ENCODE measurements around the gene TMEM223. TPM values are rescaled to one million over a fixed set of nuclear protein-coding genes. Genes with fewer than 3 reads are reported as not detected.
A peak's percentile ranks its signal among the peaks of the same experiment; 100 is the strongest.

Gene TMEM223
- total and polyA plus RNA-seq, 9 of the 15 experiments (the other 6 are each of a cell fraction or from before 2014, with no cell fraction given), result 5.9 to 34.5 (median 19.6) TPM

GRCh38 chr11:62805076-62805892 lies 13.5 kb upstream of the TMEM223 start, which contains the start of gene NXF1 (continued):
- TF ChIP-seq CREB3 (tag; conservative IDR thresholded peaks at IDR 0.05; ENCODE audit: low read depth) (no peak), BRF1 (IDR thresholded peaks at IDR 0.05; ENCODE audit: borderline replicate concordance, extremely low read depth, insufficient read length) (no peak), ZFX (CRISPR knock-in tag; IDR thresholded peaks at IDR 0.05) (peak; percentile 98), RBM25 (IDR thresholded peaks at IDR 0.05; ENCODE audit: low read depth, low read length, severe bottlenecking) (no peak), IRF2 (CRISPR knock-in tag; IDR thresholded peaks at IDR 0.05) (no peak), TRIM24 (IDR thresholded peaks at IDR 0.05) (no peak), E2F6 (IDR thresholded peaks at IDR 0.05; ENCODE audit: borderline replicate concordance in 1 of 2, extremely low read depth in 1 of 2, insufficient read depth in 1 of 2, insufficient read length in 1 of 2, low read depth in 1 of 2, low read length in 1 of 2, poor library complexity in 1 of 2, severe bottlenecking in 1 of 2) (no peak), RFX5 (IDR thresholded peaks at IDR 0.05; ENCODE audit: low read depth, low read length) (no peak), HDAC2 (IDR thresholded peaks at IDR 0.05) (peak; percentile 56; the same call in 1 of the 2 replicates), SMARCB1 (IDR thresholded peaks at IDR 0.05; ENCODE audit: insufficient read length, low read depth) (no peak), SRSF1 (IDR thresholded peaks at IDR 0.05; ENCODE audit: low read depth, low read length) (peak; percentile 83; the same call in 1 of the 2 replicates), KAT2B (IDR thresholded peaks at IDR 0.05; ENCODE audit: low read depth, low read length) (no peak), REST (IDR thresholded peaks at IDR 0.05; ENCODE audit: borderline replicate concordance) (no peak; the same call in 1 of the 2 replicates), REST (CRISPR knock-in tag; IDR thresholded peaks at IDR 0.05; ENCODE audit: low read depth) (peak; percentile 86), ZBTB8A (IDR thresholded peaks at IDR 0.05; ENCODE audit: partially characterized antibody) (no peak)

All from K562 (cell line).